GM21360 (cell line): ENCODE results near the gene KIF23.
"Not testable (repeated sequence)": the region's sequence is repeated elsewhere in the genome, so short reads cannot be mapped to it uniquely, and the experiment has no call there.

Experiments
- ATAC-seq: cut with Tn5 transposase; IDR thresholded peaks from one replicate; pipeline ENCODE4 v1.9.1; 2021; ENCODE audit warnings: mild to moderate bottlenecking, moderate library complexity; ENCODE audit not compliant: unreplicated experiment

The KIF23 gene

GRCh38 chr15:69434238-69434637 lies 20.1 kb downstream of the KIF23 start:
- no peak for ATAC-seq

DNA sequence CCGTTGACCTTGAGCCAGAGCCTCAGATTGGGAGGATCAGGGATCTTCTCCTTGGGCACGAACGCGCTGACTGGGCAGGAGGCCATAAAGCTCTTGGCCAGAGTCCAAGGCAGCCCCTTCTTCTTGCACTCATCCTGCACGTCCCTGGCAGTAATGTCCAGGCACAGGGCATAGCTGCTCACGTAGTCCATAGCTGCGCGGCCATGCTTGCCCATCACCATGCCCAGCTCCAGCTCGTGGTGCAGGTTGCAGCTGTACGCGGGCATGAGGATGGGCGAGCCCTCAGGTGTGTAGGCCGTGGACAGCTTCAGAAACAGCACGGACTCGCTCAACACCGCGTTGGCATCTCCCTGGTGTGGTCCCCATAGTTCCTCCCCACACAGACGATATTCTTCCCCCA lies 20.5 kb downstream of the KIF23 start:
- no peak for ATAC-seq

DNA sequence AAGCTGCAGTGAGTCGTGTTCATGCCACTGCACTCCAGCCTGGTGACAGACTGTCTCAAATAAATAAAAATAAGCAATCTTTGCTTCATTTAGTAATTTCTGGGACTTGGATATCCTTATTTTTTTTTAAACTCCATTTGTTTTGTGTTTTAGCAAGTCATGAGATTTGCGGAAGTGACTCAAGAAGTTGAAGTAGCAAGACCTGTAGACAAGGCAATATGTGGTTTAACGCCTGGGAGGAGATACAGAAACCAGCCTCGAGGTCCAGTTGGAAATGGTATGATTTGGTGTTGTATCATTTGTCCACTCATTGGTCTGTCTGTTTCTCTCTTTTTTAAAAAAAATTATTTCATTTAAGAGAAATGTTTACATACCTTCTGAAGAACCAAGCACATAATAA lies 21.8 kb downstream of the KIF23 start:
- no peak for ATAC-seq

DNA sequence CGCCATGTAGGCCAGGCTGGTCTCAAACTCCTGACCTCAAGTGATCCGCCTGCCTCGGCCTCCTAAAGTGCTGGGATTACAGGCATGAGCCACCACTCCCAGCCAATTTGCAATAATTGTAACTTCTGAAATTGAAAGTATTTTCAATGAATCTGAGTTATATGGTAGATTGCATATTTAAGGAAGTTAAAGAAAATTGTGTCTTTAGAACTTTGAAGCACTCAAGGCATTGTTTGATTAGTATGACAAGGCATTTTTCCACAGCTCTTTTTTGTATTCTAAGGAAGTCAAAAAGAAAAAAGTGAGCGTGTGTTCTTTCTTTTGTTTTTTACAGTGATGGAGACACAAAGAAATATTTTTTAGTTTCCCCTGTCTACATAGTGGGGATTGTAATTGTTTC lies 22.8 kb downstream of the KIF23 start:
- ATAC-seq, result no peak

DNA sequence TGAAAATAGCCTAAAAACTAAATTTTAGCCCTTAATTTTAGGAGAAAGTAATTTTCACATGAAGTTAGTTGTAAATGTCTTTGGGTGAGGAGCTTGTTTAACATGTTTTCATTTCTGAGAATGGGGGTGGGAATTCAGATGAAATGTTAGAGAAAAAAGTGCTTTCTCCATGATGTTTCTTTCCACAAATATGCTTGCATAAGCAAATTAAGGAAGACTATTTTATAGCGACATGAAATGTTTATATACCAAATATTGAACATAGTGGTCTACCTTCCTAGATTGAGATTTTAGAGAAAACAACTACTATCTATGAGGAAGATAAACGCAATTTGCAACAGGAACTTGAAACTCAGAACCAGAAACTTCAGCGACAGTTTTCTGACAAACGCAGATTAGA lies 25.5 kb downstream of the KIF23 start:
- no peak for ATAC-seq

GRCh38 chr15:69443032-69443611 lies 29.0 kb downstream of the KIF23 start:
- ATAC-seq, result no peak

GRCh38 chr15:69444686-69445085 lies 30.5 kb downstream of the KIF23 start:
- no peak for ATAC-seq

- ATAC-seq, result no peak
These were observed 32.8 kb downstream of the KIF23 start for GRCh38 chr15:69446953-69447352.

GRCh38 chr15:69450221-69450620 lies 36.1 kb downstream of the KIF23 start:
- ATAC-seq, result not testable (repeated sequence)

- no peak for ATAC-seq
These were observed 37.0 kb downstream of the KIF23 start for GRCh38 chr15:69450968-69451695.

GRCh38 chr15:69451951-69452691 lies 38.0 kb downstream of the KIF23 start:
- ATAC-seq, result peak; percentile 33

GRCh38 chr15:69452692-69453521 lies 38.8 kb downstream of the KIF23 start, which contains the start of gene RPLP1:
RPLP1 (plus strand) TSS chr15:69452818; CDS start chr15:69452949, 131 bp downstream.
- ATAC-seq, result peak; percentile 80

GRCh38 chr15:69454953-69455352 lies 40.8 kb downstream of the KIF23 start:
- ATAC-seq, result no peak

- ATAC-seq, result no peak
These were observed 42.3 kb downstream of the KIF23 start for GRCh38 chr15:69456208-69457166.

GRCh38 chr15:69457304-69458280 lies 43.4 kb downstream of the KIF23 start:
- ATAC-seq, result no peak

DNA sequence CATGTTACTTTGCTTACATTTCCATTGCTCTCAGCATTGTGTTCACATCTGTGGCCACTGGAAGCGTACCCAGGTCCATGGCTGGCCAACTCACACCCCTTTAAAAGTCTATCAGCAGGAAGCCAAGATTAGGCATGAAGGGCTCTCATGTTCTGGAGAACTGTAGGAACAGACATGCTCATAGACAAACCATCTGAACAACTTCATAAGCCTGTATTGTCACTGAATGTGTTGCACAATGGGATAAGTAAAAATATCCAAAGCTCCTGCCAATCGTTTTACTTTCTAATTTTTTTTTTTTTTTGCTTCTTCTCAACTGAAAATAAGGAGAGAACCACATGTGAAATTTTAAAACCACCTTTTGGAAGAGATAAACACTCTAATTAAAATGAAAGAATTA lies 44.9 kb downstream of the KIF23 start:
- ATAC-seq, result no peak

DNA sequence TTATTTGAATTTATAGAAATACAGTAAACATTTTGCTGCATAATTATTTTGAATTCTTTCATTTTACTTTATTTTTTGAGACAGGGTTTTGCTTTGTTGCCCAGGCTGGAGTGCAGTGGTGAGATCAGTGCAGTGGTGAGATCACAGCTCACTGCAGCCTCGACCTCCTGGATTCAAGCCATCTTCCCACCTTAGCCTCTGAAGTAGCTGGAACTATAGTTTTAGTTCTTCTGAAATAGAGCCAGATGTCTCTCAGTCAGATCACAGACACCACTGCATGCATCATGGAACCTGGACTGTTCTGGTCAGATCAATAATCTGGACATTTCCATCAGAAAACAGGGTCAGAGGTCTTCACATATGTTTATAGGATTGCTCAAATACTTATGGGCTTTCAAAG lies 46.3 kb downstream of the KIF23 start:
- ATAC-seq, result no peak

- ATAC-seq, result no peak
These were observed 47.9 kb downstream of the KIF23 start for GRCh38 chr15:69462030-69462492.
